ENCODE measurements around the gene STEAP3. TPM values are rescaled to one million over a fixed set of nuclear protein-coding genes. Genes with fewer than 3 reads are reported as not detected.

STEAP3 gene
- total RNA-seq, 1 donor from 2014 or later = 24.5 TPM

GRCh38 chr2:119246884-119247843, 23.5 kb downstream of the STEAP3 start:
- DNase-seq (ENCODE audit: low read depth) = no peak

- no peak for DNase-seq (ENCODE audit: low read depth)
Observed at GRCh38 chr2:119247844-119248271, 24.2 kb downstream of the STEAP3 start.

GRCh38 chr2:119248311-119248710, 24.7 kb downstream of the STEAP3 start:
- DNase-seq (ENCODE audit: low read depth) = no peak

GRCh38 chr2:119248751-119249150, 25.1 kb downstream of the STEAP3 start:
- no peak for DNase-seq (ENCODE audit: low read depth)

GRCh38 chr2:119249311-119249710, 25.7 kb downstream of the STEAP3 start:
- DNase-seq (ENCODE audit: low read depth) = no peak

- DNase-seq (ENCODE audit: low read depth) = no peak
Observed at GRCh38 chr2:119249855-119250717, 26.5 kb downstream of the STEAP3 start.

GRCh38 chr2:119250718-119251290, 27.2 kb downstream of the STEAP3 start:
- DNase-seq (ENCODE audit: low read depth) = no peak

GRCh38 chr2:119251652-119252051, 28.0 kb downstream of the STEAP3 start:
- no peak for DNase-seq (ENCODE audit: low read depth)

- DNase-seq (ENCODE audit: low read depth) = peak; percentile 100
Observed at GRCh38 chr2:119252186-119253113, 28.8 kb downstream of the STEAP3 start.

- DNase-seq (ENCODE audit: low read depth) = peak; percentile 88
Observed at GRCh38 chr2:119253114-119253702, 29.6 kb downstream of the STEAP3 start.

- DNase-seq (ENCODE audit: low read depth) = no peak
Observed at GRCh38 chr2:119253760-119254600, 30.3 kb downstream of the STEAP3 start.

- DNase-seq (ENCODE audit: low read depth) = no peak
Observed at GRCh38 chr2:119254601-119255080, 31.0 kb downstream of the STEAP3 start.

- peak; percentile 92 for DNase-seq (ENCODE audit: low read depth)
Observed at GRCh38 chr2:119255760-119256581, 32.3 kb downstream of the STEAP3 start.

GRCh38 chr2:119256582-119256921, 32.9 kb downstream of the STEAP3 start:
- no peak for DNase-seq (ENCODE audit: low read depth)

GRCh38 chr2:119257198-119257597, 33.6 kb downstream of the STEAP3 start:
- DNase-seq (ENCODE audit: low read depth) = no peak

GRCh38 chr2:119259296-119259860, 35.7 kb downstream of the STEAP3 start:
- peak; percentile 15 for DNase-seq (ENCODE audit: low read depth)

GRCh38 chr2:119260646-119261492, 37.2 kb downstream of the STEAP3 start:
- peak; percentile 43 for DNase-seq (ENCODE audit: low read depth)
